Stimulated activated CD4-positive, alpha-beta T cell treated with anti-CD3 and anti-CD28 coated beads, Interleukin-1b, Interleukin-23, amount 100 ng/mL, for 4 hours (primary cell): Measurements from ENCODE around the gene GNL2.
A peak's percentile ranks its signal among the peaks of the same experiment; 100 is the strongest.

ENCODE experiments used
- DNase-seq, 2 donors: peaks; one replicate each; pipeline ENCODE4 v3.0.0-alpha.2; 2020; ENCODE audit warnings: low read depth in 2 of 2

Gene GNL2

DNA sequence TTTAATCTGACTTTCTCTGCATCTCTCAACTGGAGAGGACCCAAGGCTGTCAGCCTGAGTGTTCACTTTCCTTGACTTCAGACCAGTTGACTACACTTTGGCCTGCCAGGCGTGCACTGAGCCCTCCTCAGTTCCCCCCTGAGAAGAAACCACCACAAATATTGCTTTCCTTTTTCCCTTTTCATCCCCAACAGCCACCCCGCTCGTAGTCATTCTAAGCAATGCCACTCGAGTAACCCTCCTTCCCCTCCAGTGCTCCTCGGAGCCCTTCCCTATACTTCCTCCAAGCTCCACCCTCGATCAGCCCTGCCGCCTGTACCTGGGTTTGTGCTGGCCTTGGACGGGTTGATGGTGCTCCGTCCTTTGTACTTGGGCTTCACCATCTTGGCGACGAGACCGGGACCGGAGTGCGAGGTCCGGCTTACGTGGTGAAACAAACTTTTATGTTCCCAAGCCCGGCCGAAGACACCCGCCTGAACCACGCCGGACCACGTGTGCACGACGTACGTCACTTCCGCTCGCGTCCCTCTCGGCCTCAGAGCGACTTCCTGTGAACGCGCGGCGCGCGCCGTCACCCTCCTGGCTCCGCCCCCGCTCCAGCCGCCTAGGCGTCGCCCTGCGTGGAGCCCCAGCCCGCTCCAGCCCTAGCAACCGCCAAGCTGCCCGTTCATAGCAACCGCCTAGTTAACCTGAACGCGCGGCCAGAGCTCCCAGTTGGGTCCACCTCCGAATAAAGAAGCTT is at the start of gene GNL2:
Gene GNL2, minus strand, starts transcription at position 498 of the 742 bp plus-strand sequence. Its CDS starts 115 bp downstream, at position 383.
- peak; percentile 93 to 94 for DNase-seq

DNA sequence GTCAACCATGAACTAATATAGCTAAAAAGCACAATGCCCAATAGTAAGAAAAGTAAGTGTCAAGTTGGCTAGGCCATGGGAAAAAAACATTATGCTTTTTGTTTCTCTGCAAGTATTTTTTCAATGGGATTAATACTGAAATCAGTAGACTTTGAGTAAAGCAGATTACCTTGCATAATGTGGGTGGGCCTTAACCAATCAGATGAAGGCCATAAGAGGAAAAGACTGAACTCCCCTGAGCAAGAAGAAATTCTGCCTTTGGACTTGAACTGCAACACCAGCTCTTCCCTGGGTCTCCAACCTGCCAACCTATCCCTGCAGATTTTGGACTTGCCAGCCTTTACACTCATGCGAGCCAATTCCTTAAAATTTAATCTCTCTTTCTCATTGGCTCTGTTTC is 45.3 kb upstream of the GNL2 start:
- DNase-seq = no peak

DNA sequence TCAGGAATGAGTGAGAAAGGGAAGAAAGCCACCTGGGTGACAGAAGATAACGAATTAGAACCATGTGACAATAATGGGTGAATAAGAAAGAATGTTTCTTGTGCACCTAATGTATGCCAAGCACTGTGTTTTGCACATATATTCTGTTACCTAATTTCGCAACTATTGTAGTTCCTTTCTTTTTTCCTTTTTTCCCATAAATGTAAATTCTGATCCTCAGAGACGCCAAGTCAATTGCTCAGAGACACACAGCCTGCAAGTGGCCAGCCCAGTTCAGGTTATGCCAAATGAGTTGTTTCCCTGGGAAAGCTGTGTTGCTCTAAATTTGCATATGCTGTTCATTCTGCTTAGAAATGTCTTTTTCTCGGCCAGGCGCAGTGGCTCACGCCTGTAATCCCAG is 40.7 kb upstream of the GNL2 start:
- DNase-seq = no peak

DNA sequence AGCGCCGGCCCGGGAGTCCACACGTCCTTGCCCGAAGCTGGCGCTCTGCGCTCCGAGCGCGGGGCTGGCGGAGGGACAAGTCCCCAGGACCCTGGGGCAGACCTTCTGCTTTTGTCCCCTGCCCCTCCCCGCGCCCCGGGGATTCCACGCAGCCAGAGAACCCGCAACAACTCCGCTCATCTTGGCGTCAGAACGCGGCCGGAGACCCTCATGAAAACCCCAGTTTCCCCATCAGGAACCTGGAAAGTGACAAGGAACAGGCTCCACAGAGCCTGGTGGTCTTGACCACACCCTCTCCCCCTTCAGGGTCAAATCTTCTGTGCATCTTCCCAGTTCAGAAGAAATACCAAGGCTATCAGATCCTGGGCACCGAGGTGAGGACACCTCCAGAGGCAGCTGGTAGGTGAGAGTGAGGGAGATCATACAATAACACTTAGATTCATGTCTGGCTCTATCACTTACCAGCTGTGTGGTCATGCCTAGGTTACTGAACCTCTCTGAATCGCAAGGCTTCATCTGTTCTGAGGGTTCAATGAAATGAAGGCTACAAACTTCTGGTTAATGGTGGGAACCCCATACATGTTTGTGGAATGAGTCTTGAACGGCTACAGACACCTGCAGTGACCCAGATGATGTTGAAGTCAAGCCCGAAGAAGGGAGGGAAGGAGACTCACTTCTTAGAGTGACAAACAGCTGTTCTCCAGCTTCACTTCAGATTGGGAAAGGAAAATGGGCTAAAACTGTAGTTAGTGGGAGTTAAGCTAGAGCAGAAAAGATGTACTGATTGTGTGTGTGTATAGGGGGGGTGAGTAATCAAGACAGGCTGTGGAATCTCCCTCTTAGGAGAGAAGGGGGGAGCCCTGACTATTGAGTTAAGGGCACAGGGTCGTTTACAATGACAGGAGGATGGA is 39.5 kb upstream of the GNL2 start:
- DNase-seq = no peak

DNA sequence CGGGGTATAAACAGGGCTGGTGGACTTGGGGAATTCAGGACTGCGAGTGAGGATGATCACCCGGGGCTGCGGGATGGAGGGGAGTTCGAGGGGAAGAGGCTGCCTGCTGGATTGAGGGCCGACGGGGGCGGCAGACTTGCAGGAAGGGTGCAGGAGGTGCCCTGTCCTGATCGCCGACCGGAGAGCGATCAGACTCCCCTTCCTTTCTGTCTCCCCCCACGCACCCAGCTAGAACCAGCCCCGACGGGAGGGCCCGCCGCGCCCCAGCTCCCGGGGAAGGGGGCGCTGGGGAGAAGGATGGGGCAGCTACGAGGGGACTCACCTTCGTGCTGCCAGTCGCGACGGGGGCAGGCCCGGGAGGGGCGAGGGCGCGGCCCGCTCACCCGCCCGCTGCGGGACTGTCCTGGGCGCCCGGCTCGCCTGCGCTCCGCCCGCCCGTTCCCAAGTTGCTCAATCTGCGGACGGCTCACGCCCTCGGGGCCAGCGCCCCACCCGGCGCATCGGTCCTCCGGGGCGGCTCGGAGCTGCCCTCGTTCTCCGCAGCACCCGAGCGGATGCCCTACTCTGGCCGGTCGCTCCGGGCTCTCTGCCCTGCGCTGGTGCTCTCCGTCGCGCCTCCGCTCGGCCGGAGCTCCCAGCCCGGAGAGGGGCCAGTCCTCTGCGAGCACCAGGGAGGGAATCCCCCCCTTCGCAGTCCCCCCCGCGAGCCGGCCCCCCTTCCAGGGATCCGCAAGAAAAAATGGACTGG is 38.7 kb upstream of the GNL2 start, which contains the start of gene RSPO1:
Gene RSPO1, minus strand, starts transcription at position 649 of the 748 bp plus-strand sequence. CDS start 5,231 bp downstream, outside the sequence.
- no peak for DNase-seq

DNA sequence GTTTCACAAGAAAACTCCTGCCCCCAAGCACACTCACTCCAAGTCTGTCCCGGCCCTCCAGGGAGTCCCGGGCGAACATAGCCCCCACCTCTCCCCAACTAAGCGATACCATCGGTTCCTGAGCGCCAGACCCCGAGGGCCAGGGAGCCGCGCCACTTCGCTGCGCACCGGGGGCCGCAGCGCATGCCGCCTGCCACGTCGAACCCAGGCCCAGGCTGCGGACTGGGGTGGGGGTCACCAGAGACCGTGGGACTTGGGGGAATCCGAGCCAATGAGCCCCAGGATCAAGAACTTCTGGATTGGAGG is 38.2 kb upstream of the GNL2 start:
- DNase-seq = no peak

DNA sequence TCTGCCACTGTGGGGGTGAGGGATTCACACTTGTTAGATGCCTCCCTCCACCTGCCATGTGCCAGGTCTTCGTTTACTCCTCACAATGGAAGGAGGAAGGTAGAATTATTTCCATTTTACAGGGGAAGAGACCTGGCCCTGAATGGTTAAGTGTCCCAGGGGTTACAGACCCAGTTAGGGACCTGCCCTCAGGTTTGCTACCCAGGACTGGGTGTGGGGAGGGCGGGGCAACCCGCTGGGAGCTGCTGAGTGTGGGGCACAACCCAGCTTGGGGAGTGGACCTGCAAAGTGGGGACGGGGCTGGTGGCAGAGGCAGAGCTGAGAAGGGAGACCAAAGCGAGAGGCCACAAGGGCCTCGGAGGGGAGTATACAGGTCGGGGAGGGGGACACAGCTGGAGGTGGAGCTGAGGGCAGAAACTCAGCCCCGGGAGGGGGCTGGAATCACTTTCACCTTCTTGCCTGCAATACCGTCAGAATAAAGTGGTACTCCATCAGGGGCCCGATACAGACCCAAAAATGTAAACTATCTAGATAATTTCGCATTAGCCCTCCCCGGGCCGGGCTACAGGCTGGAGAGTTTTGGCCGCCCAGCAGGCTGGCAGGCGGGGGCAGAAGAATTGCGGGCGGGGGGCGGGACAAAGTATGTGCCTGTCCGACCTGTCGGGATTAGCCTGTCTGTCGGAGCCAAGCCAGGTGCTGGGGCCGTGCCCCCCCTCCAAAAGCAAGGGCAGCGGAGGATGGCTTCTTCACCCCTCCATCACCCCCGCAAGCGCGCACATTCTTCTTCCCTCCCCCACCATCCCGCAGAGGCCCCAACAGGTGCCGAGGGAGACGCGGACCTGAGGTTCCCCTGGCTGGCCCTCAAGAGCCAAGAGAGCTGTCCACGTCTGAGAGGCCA is 37.6 kb upstream of the GNL2 start:
- DNase-seq = no peak

DNA sequence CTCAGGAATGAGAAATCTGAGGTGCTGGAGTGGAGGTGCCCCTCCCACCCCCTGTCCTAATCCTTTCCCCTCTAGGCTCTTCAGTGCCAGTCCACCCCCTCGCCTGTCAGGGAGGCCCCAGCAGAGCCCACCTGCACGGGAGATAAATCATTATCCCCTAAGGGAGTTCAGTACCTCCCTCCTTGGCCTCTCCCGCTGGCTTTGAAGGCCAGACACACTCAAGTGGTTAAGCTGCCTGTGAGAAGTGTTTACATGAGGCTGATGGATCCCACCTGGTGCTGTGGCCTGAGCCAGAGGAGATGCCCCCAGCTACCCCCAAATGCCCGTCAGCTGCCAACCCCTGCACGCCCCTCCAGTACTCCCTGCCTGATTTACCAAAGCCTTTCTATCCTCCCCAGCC is 35.3 kb upstream of the GNL2 start:
- DNase-seq = no peak

DNA sequence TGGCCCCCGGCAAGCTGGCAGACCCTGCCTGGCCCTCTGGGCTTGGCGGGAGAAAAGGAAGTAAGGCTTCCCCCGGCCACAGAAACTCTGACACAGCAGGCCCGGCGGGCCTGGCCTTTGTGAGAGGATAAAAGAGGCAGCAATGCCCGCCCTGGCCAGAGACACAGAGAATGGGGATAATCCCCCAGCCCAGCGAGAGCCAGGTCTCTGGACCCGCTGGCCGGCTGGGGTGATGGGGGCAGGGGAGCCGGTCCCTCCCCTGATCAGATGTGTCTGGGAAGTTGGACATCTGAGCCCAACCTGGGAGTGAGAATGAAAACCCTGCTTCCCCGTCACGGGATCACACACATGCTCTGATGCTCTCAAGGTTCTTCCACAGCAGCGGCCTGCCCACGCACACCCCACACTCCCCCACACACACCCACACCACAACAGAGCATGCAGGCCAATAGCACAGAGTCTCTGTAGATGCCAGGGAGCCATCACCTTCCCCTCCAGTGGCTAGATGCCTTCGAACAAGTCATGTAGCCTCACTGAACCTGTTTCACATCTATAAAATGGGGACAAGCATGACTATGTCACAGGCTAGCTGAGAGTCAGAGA is 34.8 kb upstream of the GNL2 start:
- DNase-seq = no peak

DNA sequence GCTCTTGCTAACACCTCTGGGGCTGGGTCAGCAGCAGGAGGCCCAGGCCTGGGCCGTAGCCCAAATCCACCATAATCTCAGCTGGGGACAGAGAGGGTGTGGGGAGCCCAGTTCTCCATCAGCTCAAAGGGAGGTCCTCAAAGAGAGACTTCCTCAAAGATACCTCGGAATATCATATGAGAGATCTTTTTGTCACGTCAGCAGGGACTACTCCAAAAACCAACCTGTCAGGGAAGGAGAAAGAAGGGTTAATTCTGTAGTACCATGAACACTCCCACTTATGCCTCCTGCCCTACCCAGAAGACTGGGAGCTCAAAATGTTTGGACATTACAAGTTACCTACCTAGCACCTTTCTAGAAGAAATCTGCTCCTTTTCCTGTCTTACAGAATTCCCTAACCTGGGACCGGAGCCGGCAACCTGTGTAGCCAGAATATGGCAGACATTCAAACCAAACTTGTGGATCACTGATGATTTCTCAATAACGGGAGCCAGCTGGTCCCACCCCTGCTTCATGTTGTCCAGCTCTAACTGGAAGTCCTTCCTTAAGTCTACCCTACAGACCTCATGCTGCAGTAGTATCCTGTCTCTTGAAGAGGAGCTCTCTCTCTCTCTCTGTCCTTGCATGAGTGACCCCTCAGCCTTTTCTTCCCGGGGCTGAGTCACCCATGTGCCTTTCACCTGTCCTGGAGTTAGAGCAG is 34.1 kb upstream of the GNL2 start:
- DNase-seq = no peak

DNA sequence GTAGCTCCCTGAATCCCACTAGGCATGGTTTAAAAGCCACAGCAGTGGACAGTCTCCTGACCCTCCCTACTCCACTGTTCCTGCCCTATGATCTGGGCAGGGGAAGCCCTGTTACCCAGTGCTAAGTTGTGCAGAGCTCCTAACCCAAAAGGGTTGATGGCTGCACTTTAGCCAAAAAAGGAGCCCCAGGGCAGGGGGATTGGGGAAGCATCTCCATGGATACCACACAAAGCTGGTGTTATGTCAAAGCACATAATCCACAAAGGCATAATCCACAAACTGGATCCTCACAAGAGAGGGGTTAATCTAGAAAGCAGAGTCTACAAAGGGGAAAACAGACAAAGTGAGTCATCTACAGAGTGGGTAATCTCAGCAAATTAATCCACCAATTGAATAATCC is 33.3 kb upstream of the GNL2 start:
- DNase-seq = no peak

DNA sequence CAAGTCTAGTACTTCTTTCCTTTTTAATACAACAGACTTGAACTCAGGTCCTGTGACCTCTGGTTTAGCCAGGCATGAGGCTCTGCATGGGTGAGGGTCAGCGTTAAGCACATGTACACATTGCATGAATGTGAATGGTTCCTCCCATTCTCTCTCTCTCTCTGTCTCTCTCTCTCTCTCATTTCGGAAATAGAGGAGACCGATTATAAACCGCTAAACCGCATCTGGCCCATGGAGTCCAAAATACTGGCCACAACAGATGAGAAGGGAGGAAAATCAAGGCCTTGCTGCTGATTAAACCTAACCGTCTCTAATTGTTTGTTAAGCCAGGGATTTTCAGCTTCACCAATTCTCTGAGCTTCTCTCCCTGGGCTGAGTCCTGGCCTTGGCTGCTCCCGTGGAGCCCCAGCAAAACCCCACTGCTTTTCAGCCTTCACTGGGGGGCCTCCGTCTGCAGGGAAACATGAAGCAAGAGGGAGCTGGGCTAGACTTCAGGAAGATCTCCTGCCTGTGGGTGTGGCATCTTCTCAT is 32.4 kb upstream of the GNL2 start:
- no peak for DNase-seq

DNA sequence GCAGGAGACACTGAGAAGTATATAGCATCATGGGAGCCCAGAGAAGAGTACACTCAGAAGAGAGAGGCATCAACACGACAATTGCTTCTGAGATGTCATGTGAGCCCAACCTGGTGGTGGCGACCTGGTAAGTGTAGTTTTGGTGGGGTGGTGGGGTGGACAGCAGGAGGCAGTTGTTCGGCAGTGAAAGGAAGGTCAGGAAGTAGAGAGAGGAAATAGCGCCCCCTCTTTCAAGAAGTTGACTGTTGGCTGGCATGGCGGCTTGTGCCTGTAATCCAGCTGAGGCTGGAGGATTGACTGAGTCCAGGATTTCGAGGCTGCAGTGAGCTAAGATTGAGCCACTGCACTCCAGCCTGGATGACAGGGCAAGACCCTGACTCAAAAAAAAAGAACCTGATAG is 26.4 kb upstream of the GNL2 start:
- no peak for DNase-seq

DNA sequence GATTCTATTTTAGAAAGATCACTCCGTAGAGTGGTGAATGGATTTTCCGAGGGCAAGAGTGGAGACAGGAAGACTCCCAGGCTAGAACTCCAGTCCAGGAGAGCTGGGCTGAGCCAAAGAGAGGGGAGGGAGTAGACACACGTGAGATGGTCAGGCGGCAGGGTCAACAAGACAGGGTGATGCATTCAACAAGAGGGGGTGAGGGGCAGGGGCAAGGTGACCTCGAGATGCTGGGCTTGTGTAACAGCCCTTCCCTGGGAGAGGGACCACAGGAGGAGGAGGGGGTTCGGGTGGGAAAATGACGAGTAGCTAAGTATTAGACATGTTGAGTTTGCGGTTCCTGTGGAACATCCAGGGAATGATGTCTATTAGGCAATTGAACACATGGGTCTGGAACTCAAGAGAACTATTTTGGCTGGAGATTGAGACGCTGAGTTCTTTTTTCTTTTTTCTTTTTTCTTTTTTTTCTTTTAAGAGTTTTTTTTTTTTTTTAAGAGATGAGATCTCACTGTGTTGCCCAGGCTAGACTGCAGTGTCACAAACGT is 25.7 kb upstream of the GNL2 start:
- DNase-seq = no peak

DNA sequence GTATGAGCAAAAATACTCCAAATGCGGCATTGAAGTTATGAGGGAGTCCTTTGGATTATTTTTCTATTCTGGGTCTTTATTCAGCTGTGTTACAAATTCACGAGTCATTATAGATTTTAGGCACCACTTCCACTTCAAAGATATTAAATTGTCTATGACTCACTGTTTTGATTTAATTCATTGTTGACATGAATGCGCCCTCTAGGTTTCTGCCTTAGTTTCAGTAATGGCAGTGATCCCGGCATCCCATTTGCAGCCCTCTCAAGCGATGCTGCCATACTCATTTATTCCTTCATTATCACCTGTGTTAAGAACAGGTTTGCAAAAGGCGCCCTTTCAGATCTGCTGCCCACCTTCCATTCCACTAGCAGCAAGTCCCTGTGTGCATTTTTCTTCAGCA is 25.0 kb upstream of the GNL2 start:
- DNase-seq = no peak

DNA sequence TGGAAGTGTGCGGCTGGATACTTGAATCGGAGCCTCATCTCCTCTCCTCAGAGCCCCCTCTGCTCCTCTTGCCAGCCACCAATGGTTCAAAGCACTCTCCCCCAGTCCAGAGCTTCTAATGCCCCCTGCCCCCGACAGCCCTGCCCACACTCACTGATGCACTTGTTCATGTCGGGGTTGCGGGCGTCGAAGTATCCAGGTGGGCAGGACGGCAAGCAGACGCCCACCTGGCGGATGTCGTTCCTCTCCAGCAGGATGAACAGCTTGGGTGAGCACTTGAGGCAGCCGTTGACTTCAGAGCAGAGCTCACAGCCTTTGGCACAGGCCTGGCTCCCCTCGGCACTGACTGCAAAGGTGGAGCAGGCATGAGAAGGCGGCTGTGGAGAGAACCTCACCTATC is 20.6 kb upstream of the GNL2 start:
- DNase-seq = no peak

DNA sequence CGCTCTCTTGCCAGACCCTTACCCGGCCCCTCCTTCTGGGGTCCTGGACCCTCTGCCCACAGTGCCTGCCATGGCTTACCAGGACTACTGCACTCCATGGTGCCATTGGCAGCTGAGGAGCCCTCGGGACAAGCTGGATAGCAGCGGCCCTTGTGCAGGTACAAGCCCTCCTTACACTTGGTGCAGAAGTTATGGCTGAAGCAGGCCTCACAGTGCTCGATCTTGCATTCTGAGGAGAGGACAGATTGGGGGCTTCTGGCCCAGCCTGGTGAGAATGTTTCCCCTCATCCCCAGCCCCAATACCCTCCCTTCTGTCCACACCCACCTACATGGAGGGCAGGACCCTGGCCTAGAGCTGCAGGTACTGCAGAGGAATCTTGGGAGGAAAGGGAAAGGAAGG is 18.4 kb upstream of the GNL2 start:
- no peak for DNase-seq

DNA sequence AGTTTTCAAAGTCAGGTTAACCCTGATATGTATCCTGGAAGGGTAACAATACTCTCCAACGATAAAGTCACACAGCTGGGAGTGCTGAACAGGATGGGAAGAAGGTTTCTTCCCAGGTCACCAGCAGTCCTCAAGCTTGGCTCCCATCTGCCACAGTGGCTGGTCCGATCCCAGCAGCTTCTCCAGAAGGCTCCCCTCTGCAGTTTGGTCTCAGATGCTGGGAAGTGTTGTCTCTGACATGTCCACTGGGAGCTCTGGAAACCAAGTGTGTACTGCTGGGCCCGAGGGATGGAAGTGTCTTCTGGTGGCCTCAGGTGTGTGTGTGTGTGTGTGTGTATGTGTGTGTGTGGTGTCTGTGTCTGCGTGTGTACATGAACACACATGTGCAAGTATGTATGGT is 16.4 kb upstream of the GNL2 start:
- no peak for DNase-seq

DNA sequence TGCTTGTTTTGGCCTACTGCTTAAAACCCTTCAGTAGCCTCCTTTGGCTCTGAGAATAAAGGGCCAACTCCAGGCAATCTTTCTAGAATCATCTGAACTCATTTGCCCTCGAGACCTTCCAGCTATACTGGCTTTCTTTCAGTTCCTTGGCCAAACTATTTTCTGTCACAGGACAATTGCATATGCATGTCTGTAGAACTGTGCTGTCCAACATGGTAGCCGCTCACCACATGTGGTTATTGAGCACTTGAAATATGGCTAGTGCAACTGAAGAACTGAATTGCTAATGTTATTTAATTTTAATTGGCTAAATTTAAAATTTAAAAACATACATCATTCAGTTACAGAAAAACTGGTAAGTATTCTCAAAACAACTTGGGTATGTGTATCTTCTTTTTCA is 14.3 kb upstream of the GNL2 start:
- DNase-seq = no peak

DNA sequence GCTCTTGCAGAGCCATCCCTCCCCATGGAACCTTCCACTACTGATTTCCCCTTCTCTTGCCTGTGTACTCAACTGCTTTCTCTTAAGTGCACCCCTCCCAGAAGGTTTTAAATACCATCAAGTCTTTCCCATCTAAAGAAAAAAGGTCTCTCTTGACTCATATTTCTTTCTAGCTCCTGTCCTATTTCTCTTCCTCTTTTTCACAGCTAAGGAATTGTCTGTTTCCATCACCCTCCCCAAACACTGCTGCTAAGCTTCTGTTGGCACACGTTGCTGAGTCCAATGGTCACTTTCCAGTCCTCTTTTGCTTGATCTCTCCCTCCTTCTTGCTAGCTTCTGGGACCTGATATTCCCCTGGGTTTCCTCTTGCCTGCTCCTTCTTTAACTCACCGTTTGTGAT is 13.3 kb upstream of the GNL2 start:
- no peak for DNase-seq
